ENCODE measurements around the gene BLOC1S1.

The BLOC1S1 gene

GRCh38 chr12:55695349-55695748, 20.5 kb upstream of the BLOC1S1 start:
- DNase-seq: no peak

GRCh38 chr12:55696141-55696540, 19.7 kb upstream of the BLOC1S1 start:
- no peak for DNase-seq

- no peak for DNase-seq
These were observed 18.9 kb upstream of the BLOC1S1 start for GRCh38 chr12:55696796-55697462.

GRCh38 chr12:55697686-55698085, 18.2 kb upstream of the BLOC1S1 start:
- DNase-seq: no peak

GRCh38 chr12:55698241-55698955, 17.4 kb upstream of the BLOC1S1 start:
- DNase-seq: no peak

GRCh38 chr12:55698965-55699364, 16.9 kb upstream of the BLOC1S1 start:
- DNase-seq: no peak

GRCh38 chr12:55699471-55700055, 16.3 kb upstream of the BLOC1S1 start:
- no peak for DNase-seq

- no peak for DNase-seq
These were observed 15.4 kb upstream of the BLOC1S1 start for GRCh38 chr12:55700255-55701018.

GRCh38 chr12:55702861-55703260, 13.0 kb upstream of the BLOC1S1 start:
- no peak for DNase-seq

GRCh38 chr12:55703288-55703687, 12.6 kb upstream of the BLOC1S1 start:
- no peak for DNase-seq

GRCh38 chr12:55703901-55704761, 11.7 kb upstream of the BLOC1S1 start:
- DNase-seq: no peak

GRCh38 chr12:55704824-55705718, 10.8 kb upstream of the BLOC1S1 start:
- no peak for DNase-seq

GRCh38 chr12:55705782-55706402, 10.0 kb upstream of the BLOC1S1 start:
- DNase-seq: no peak

- no peak for DNase-seq
These were observed 9.2 kb upstream of the BLOC1S1 start for GRCh38 chr12:55706568-55707218.

- no peak for DNase-seq
These were observed 8.6 kb upstream of the BLOC1S1 start for GRCh38 chr12:55707219-55707671.

GRCh38 chr12:55707841-55708694, 7.8 kb upstream of the BLOC1S1 start, which contains the start of gene ITGA7:
ITGA7 (minus strand) TSS chr12:55707904; CDS start chr12:55707682, 222 bp downstream.
- DNase-seq: peak; percentile 26

GRCh38 chr12:55708695-55709233, 7.1 kb upstream of the BLOC1S1 start:
- DNase-seq: no peak

- no peak for DNase-seq
These were observed 3.9 kb upstream of the BLOC1S1 start for GRCh38 chr12:55711786-55712553.

Measured in NCI-H1436 treated with DMSO at 0.1 percent for 48 hours (cell line).